IMR-90 (cell line): ENCODE results near the gene TIGD4. TPM values are rescaled to one million over a fixed set of nuclear protein-coding genes. Genes with fewer than 3 reads are reported as not detected.
A peak's percentile ranks its signal among the peaks of the same experiment; 100 is the strongest.

Experiments used
- ATAC-seq: fragments of 200-7000 bp; cut with Tn5 transposase; 2 replicates; pipeline ENCODE4 v1.9.1; 2020; ENCODE audit warnings: low read depth, mild to moderate bottlenecking, moderate library complexity
- BruUV-seq: library from RNA; stranded (reverse); fragments of 400-500 nt; replicated peaks from 2 replicates; lab custom pipeline; 2021; lab: Mats Ljungman, UMichigan
- CTCF ChIA-PET: fragments of 300-600 bp; formaldehyde crosslinking; extraction: SDS; loops from one replicate; lab custom pipeline; 2021; ENCODE audit warnings: antibody characterized with exemption; lab: Yijun Ruan, JAX
- POLR2A ChIA-PET: fragments of 300-600 bp; sonication (Branson Sonifier 250); formaldehyde crosslinking; loops from one replicate; lab custom pipeline; 2022; ENCODE audit warnings: antibody characterized with exemption; ENCODE audit not compliant: unreplicated experiment; lab: Charles Lee
- DNase-seq: peaks from one replicate; pipeline ENCODE4 v3.0.0; 2013
- H2AFZ ChIP-seq: replicated peaks from 2 replicates; pipeline ENCODE3; 2013; ENCODE audit warnings: low read length, mild to moderate bottlenecking; ENCODE audit not compliant: poor library complexity
- H2AK5ac ChIP-seq: 2 replicates; pipeline ENCODE4 v1.6.1; 2013; ENCODE audit warnings: low read depth, low read length, inconsistent platforms
- H2AK9ac ChIP-seq: replicated peaks from 2 replicates; pipeline ENCODE3; 2013; ENCODE audit warnings: mild to moderate bottlenecking, low read depth, low read length, moderate library complexity; ENCODE audit not compliant: poor library complexity
- H2BK120ac ChIP-seq: 2 replicates; pipeline ENCODE4 v1.6.1; 2013; ENCODE audit warnings: low read depth, low read length, inconsistent platforms
- H2BK15ac ChIP-seq: 3 replicates; pipeline ENCODE4 v1.6.1; 2013; ENCODE audit warnings: low read depth, low read length, inconsistent platforms
- H2BK20ac ChIP-seq: 2 replicates; pipeline ENCODE4 v1.6.1; 2013; ENCODE audit warnings: low read depth, mild to moderate bottlenecking, inconsistent platforms, low read length, moderate library complexity
- H2BK5ac ChIP-seq: 2 replicates; pipeline ENCODE4 v1.6.1; 2013; ENCODE audit warnings: mild to moderate bottlenecking, low read depth, low read length, inconsistent platforms; ENCODE audit not compliant: poor library complexity, severe bottlenecking
- H3K14ac ChIP-seq: replicated peaks from 2 replicates; pipeline ENCODE4 v1.6.1; 2013; ENCODE audit warnings: low read depth, low read length, inconsistent platforms
- H3K18ac ChIP-seq: 2 replicates; pipeline ENCODE4 v1.6.1; 2013; ENCODE audit warnings: low read depth, low read length, control low read depth
- H3K23ac ChIP-seq: 2 replicates; pipeline ENCODE4 v1.6.1; 2013; ENCODE audit warnings: low read depth, low read length, inconsistent platforms
- H3K27ac ChIP-seq: 2 replicates; pipeline ENCODE4 v1.5.1; 2013; ENCODE audit warnings: mild to moderate bottlenecking, control low read depth, low read length; ENCODE audit not compliant: insufficient read depth
- H3K27me3 ChIP-seq: 2 replicates; pipeline ENCODE4 v1.6.1; 2013; ENCODE audit warnings: low read length; ENCODE audit not compliant: control insufficient read depth, insufficient read depth
- H3K36me3 ChIP-seq: 2 replicates; pipeline ENCODE4 v1.6.1; 2013; ENCODE audit warnings: low read length, mixed read lengths; ENCODE audit not compliant: control insufficient read depth, insufficient read depth
- H3K4ac ChIP-seq: 2 replicates; pipeline ENCODE4 v1.6.1; 2013; ENCODE audit warnings: low read depth, low read length, inconsistent platforms
- H3K4me1 ChIP-seq: 2 replicates; pipeline ENCODE4 v1.6.1; 2013; ENCODE audit warnings: low read length, mixed read lengths; ENCODE audit not compliant: control insufficient read depth, insufficient read depth
- H3K4me2 ChIP-seq: 2 replicates; pipeline ENCODE4 v1.6.1; 2013; ENCODE audit warnings: low read depth, mild to moderate bottlenecking, control low read depth, low read length, moderate library complexity
- H3K4me3 ChIP-seq: 2 replicates; pipeline ENCODE4 v1.5.1; 2013; ENCODE audit warnings: low read depth, mild to moderate bottlenecking, control low read depth, low read length, moderate library complexity; ENCODE audit not compliant: insufficient read depth
- H3K56ac ChIP-seq: 2 replicates; pipeline ENCODE4 v1.6.1; 2013; ENCODE audit warnings: low read length, inconsistent platforms; ENCODE audit not compliant: insufficient read depth; ENCODE audit errors: extremely low read depth
- H3K79me1 ChIP-seq, 2 experiments: 2 replicates each; pipeline ENCODE4 v1.6.1; 2013; ENCODE audit warnings: low read length in 2 of 2, inconsistent platforms in 1 of 2, low read depth in 1 of 2
- H3K9ac ChIP-seq: 2 replicates; pipeline ENCODE4 v1.6.1; 2013; ENCODE audit warnings: low read depth, low read length, control low read depth
- H3K9me1 ChIP-seq: 2 replicates; pipeline ENCODE4 v1.6.1; 2013; ENCODE audit warnings: low read length, inconsistent platforms; ENCODE audit not compliant: insufficient read depth
- H3K9me3 ChIP-seq: 2 replicates; pipeline ENCODE4 v1.6.1; 2013; ENCODE audit warnings: low read length; ENCODE audit not compliant: control insufficient read depth, insufficient read depth
- H4K20me1 ChIP-seq: 2 replicates; pipeline ENCODE4 v1.6.1; 2013; ENCODE audit warnings: low read length, inconsistent platforms; ENCODE audit not compliant: insufficient read depth
- H4K5ac ChIP-seq: 2 replicates; pipeline ENCODE4 v1.6.1; 2013; ENCODE audit warnings: mild to moderate bottlenecking, low read depth, low read length, control low read depth
- H4K8ac ChIP-seq, 2 experiments: 2 replicates each; pipeline ENCODE4 v1.6.1; 2013; ENCODE audit warnings: low read depth in 2 of 2, low read length in 2 of 2, control low read depth in 1 of 2, inconsistent platforms in 1 of 2
- H4K91ac ChIP-seq: 2 replicates; pipeline ENCODE4 v1.6.1; 2013; ENCODE audit warnings: low read depth, low read length, inconsistent platforms; ENCODE audit not compliant: insufficient read depth
- BHLHE40 ChIP-seq: fragments of 150-350 bp; IDR thresholded peaks from 2 replicates; pipeline ENCODE4 v1.6.1; 2016; ENCODE audit warnings: mild to moderate bottlenecking, low read depth, low read length
- CHD1 ChIP-seq: IDR thresholded peaks from 2 replicates; pipeline ENCODE4 v1.6.1; 2012; ENCODE audit warnings: low read depth, low read length, improper control_type of control experiment
- ELK1 ChIP-seq: fragments of 150-350 bp; IDR thresholded peaks from 2 replicates; pipeline ENCODE4 v1.6.1; 2016; ENCODE audit warnings: low read depth, mild to moderate bottlenecking, low read length, moderate library complexity, borderline replicate concordance
- MAZ ChIP-seq: IDR thresholded peaks from 2 replicates; pipeline ENCODE4 v1.6.1; 2012; ENCODE audit warnings: low read depth, mild to moderate bottlenecking, low read length, improper control_type of control experiment, moderate library complexity, borderline replicate concordance
- MXI1 ChIP-seq: IDR thresholded peaks from 2 replicates; pipeline ENCODE4 v1.6.1; 2012; ENCODE audit warnings: low read depth, mild to moderate bottlenecking, low read length, moderate library complexity, borderline replicate concordance
- POLR2A ChIP-seq: IDR thresholded peaks from 2 replicates; pipeline ENCODE4 v1.6.1; 2012; ENCODE audit warnings: mild to moderate bottlenecking, low read depth, low read length
- WGBS, 2 experiments: methylation state at CpG; one replicate each; pipeline versions ENCODE4 v1.1.5 to v1.1.7; 2013; ENCODE audit warnings: missing lambda C conversion rate in 2 of 2; ENCODE audit not compliant: insufficient read length in 1 of 2; ENCODE audit errors: extremely low coverage in 2 of 2; 5-methylcytosine and 5-hydroxymethylcytosine counted together
- dilution Hi-C: fragments of 300-500 bp; cut with HindIII; formaldehyde crosslinking; loops from one replicate; pipeline ENCODE4 v1.14.3; 2018; ENCODE audit warnings: low sequenced_read_pairs; ENCODE audit not compliant: unreplicated experiment
- in situ Hi-C: fragments of 300-500 bp; cut with MboI; formaldehyde crosslinking; loops from 3 replicates; pipeline ENCODE4 v1.14.3; 2019; ENCODE audit warnings: low sequenced_read_pairs, inconsistent platforms, mixed read lengths
- intact Hi-C: fragments of 100-400 bp; cut with micrococcal nuclease; formaldehyde crosslinking; loops from 2 replicates; pipeline ENCODE4 v1.10.0; 2022
- polyA plus RNA-seq, 3 experiments: library from polyadenylated mRNA; depleted of rRNA; stranded (reverse); fragments of >200 nt; gene quantifications; 2 replicates each; pipeline ENCODE4 v1.2.3, GENCODE V29; 2012; ENCODE audit warnings: low replicate concordance in 1 of 3
- total RNA-seq: library from RNA; depleted of rRNA; stranded (reverse); fragments of >200 nt; gene quantifications from 2 replicates; pipeline ENCODE4 v1.2.3, GENCODE V29; 2012

Gene TIGD4
- total and polyA plus RNA-seq, 2 of the 4 experiments (the other 2 are of a cell fraction): 0.03 TPM; not detected in 1

- ATAC-seq: no peak
- CTCF ChIA-PET: no interaction called here
- Histone ChIP-seq H2BK120ac (no peak overlapping the region), H3K9me1 (no peaks in the 10 kb centered on the region), H2AK9ac (no peak overlapping the region), H4K20me1 (no peaks in the 10 kb centered on the region), H3K18ac (no peak overlapping the region), H3K14ac (no peak overlapping the region), H2BK5ac (no peak overlapping the region), H3K23ac (no peak overlapping the region), H3K79me1 (no peaks in the 10 kb centered on the region), H3K9ac (no peak overlapping the region), H3K4me2 (no peak overlapping the region), H2AK5ac (no peak overlapping the region), H2BK20ac (no peak overlapping the region), H4K91ac (no peak overlapping the region), H3K27ac (no peak overlapping the region), H4K5ac (no peak overlapping the region), H4K8ac (no peak overlapping the region), H3K36me3 (no peaks in the 10 kb centered on the region), H3K27me3 (peaks cover 19% of the 10 kb centered on the region), H3K4me3 (no peak overlapping the region), H2BK15ac (no peak overlapping the region), H2AFZ (no peak overlapping the region), H3K9me3 (no peaks in the 10 kb centered on the region), H3K4me1 (no peaks in the 10 kb centered on the region), H3K4ac (no peak overlapping the region), H3K56ac (no peak overlapping the region)
- no peak for TF ChIP-seq MAZ
- no peak for TF ChIP-seq BHLHE40
- TF ChIP-seq ELK1: no peak
- TF ChIP-seq POLR2A: no peak
- no peak for TF ChIP-seq MXI1
- no peak for TF ChIP-seq CHD1
- BruUV-seq: no TSS peak
- intact Hi-C loops (loop anchor here (5.0 kb wide), 1 partner anchor 237 kb away; no protein-coding TSS in a partner anchor), in situ Hi-C loops (loop anchor here (10.0 kb wide), 1 partner anchor 234 kb away; no protein-coding TSS in a partner anchor), dilution Hi-C loops (no loop called here)
- no CpG with 5 or more reads among the region's 3 CpGs for WGBS, 2 experiments
- POLR2A ChIA-PET: no interaction called here
- DNase-seq: peak; percentile 3
These were observed 40.7 kb downstream of the TIGD4 start for GRCh38 chr4:152738827-152739226.
